Measurements from ENCODE around the gene ALPL.
A peak's percentile ranks its signal among the peaks of the same experiment; 100 is the strongest.

The ALPL gene

DNA sequence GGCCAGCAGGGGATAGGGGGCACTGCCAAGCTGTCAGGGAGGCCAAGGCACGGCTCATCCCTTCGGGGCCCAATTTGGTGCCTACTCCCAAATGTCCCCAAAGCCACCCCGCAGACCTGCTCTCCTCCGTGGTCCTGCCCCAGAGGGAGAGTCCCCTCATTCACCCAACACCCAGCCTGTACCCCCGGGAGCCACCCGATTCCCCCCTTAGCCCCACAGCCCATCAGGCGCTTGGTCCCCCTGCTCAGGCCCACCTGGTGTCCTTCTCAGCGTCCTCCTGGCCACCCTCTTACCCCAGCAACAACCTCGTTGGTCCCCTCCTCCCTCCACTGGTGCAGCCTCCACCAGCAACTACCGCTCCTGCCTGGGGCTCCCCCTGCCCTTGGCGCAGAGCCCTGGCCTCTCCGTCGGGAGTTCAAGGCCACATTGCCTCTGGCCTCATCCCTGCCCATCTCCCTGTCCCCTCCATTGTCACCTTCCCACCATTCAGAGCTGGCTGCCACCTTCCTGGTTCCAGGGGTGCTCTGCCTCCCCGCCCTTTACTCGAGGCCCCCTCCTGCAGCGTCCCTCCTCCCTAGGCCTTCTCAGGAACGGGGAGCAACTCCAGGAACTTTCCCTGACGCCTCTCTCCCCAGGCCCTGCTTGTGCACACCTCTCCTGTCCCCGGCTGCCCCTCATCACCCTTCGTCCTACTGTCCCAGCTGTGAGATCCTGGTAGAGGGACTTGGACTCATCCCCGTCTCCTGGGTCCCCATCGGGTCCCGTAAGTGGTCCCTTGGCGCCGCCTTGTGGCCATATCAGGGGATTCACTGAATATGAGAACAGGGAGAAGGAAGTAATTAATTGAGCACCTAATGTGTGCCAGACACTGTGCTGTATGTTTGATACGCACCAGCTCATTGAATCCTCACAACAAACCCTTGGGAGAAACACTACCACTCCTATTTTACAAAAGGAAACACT lies 86.0 kb downstream of the ALPL start (continued):
- TF ChIP-seq ZNF658 (tag by site-specific recombination; IDR thresholded peaks at IDR 0.05), result no peak
- peak; percentile 100 for TF ChIP-seq ZNF664 (tag by site-specific recombination; IDR thresholded peaks at IDR 0.05)
- TF ChIP-seq, protein P1, sequence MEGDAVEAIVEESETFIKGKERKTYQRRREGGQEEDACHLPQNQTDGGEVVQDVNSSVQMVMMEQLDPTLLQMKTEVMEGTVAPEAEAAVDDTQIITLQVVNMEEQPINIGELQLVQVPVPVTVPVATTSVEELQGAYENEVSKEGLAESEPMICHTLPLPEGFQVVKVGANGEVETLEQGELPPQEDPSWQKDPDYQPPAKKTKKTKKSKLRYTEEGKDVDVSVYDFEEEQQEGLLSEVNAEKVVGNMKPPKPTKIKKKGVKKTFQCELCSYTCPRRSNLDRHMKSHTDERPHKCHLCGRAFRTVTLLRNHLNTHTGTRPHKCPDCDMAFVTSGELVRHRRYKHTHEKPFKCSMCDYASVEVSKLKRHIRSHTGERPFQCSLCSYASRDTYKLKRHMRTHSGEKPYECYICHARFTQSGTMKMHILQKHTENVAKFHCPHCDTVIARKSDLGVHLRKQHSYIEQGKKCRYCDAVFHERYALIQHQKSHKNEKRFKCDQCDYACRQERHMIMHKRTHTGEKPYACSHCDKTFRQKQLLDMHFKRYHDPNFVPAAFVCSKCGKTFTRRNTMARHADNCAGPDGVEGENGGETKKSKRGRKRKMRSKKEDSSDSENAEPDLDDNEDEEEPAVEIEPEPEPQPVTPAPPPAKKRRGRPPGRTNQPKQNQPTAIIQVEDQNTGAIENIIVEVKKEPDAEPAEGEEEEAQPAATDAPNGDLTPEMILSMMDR (tag by site-specific recombination; IDR thresholded peaks at IDR 0.05), result peak; percentile 70
- no peak for TF ChIP-seq SCRT1 (tag by site-specific recombination; IDR thresholded peaks at IDR 0.05; ENCODE audit: borderline replicate concordance)

DNA sequence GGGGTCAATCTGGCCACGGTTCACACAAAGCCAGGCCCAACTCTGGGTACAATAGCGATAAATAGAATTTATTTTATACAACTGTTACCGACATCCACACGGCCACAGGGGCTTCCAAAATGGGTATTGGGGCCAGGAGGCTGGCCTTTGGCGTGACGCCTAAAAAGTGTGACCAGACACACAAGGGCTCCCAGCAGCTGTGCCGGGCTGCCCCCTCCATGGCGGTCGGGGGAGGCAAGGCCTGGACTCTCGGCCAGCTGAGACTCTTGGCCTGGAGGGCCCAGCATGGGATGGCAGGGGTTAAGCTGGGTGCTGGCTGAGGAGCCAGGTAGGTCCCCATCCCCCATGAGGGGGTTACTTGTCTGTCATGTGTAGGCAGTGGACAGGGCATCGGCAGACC lies 87.0 kb downstream of the ALPL start:
- CTCF ChIA-PET, result interaction anchor here (0.6 to 2.4 kb wide), 19 partner anchors 16 to 1192 kb away, joined by 3 to 10 read pairs (median 4); no protein-coding TSS in a partner anchor
- POLR2A ChIA-PET, result no interaction called here

More for the DNA sequence above, 87.0 kb downstream of the ALPL start:
- TF ChIP-seq ZNF184 (tag by site-specific recombination; IDR thresholded peaks at IDR 0.05) (no peak), ZNF214 (tag by site-specific recombination; IDR thresholded peaks at IDR 0.05; ENCODE audit: borderline replicate concordance) (no peak), ZNF114 (tag by site-specific recombination; IDR thresholded peaks at IDR 0.05) (no peak), ZNF645 (tag by site-specific recombination; IDR thresholded peaks at IDR 0.05) (no peak), KLF7 (tag by site-specific recombination; IDR thresholded peaks at IDR 0.05; ENCODE audit: borderline replicate concordance) (no peak), HOXD13 (CRISPR knock-in tag; IDR thresholded peaks at IDR 0.05; ENCODE audit: borderline replicate concordance) (no peak), ZSCAN23 (tag by site-specific recombination; IDR thresholded peaks at IDR 0.05) (no peak), ZNF670 (tag by site-specific recombination; IDR thresholded peaks at IDR 0.05; ENCODE audit: low read depth) (no peak), SP7 (tag by site-specific recombination; IDR thresholded peaks at IDR 0.05) (no peak), ZNF19 (tag by site-specific recombination; IDR thresholded peaks at IDR 0.05; ENCODE audit: low read depth) (no peak), YY1 (tag by site-specific recombination; IDR thresholded peaks at IDR 0.05) (no peak), ZNF501 (tag by site-specific recombination; IDR thresholded peaks at IDR 0.05) (no peak), REPIN1 (tag by site-specific recombination; IDR thresholded peaks at IDR 0.05; ENCODE audit: low read depth) (no peak), ZFP69B (tag by site-specific recombination; IDR thresholded peaks at IDR 0.05) (no peak), ZNF394 (tag by site-specific recombination; IDR thresholded peaks at IDR 0.05; ENCODE audit: borderline replicate concordance) (no peak)
- TF ChIP-seq, protein P2, sequence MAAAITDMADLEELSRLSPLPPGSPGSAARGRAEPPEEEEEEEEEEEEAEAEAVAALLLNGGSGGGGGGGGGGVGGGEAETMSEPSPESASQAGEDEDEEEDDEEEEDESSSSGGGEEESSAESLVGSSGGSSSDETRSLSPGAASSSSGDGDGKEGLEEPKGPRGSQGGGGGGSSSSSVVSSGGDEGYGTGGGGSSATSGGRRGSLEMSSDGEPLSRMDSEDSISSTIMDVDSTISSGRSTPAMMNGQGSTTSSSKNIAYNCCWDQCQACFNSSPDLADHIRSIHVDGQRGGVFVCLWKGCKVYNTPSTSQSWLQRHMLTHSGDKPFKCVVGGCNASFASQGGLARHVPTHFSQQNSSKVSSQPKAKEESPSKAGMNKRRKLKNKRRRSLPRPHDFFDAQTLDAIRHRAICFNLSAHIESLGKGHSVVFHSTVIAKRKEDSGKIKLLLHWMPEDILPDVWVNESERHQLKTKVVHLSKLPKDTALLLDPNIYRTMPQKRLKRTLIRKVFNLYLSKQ (tag by site-specific recombination; IDR thresholded peaks at IDR 0.05; ENCODE audit: borderline replicate concordance), result no peak
- TF ChIP-seq, protein P3, sequence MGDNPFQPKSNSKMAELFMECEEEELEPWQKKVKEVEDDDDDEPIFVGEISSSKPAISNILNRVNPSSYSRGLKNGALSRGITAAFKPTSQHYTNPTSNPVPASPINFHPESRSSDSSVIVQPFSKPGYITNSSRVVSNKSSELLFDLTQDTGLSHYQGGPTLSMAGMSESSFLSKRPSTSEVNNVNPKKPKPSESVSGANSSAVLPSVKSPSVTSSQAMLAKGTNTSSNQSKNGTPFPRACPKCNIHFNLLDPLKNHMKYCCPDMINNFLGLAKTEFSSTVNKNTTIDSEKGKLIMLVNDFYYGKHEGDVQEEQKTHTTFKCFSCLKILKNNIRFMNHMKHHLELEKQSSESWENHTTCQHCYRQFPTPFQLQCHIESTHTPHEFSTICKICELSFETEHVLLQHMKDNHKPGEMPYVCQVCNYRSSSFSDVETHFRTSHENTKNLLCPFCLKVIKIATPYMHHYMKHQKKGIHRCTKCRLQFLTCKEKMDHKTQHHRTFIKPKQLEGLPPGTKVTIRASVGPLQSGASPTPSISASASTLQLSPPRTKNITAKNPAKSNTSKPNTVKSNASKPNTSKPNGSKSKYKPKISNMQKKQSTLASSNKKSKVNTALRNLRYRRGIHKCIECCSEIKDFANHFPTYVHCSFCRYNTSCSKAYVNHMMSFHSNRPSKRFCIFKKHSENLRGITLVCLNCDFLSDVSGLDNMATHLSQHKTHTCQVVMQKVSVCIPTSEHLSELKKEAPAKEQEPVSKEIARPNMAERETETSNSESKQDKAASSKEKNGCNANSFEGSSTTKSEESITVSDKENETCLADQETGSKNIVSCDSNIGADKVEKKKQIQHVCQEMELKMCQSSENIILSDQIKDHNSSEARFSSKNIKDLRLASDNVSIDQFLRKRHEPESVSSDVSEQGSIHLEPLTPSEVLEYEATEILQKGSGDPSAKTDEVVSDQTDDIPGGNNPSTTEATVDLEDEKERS (tag by site-specific recombination; IDR thresholded peaks at IDR 0.05), result no peak
- no peaks in the 10 kb centered on the region for H3K9me3 ChIP-seq (ENCODE audit: control insufficient read depth, insufficient read depth, low read depth, low read length)
- H3K4me3 ChIP-seq (ENCODE audit: low read depth, low read length), result no peak overlapping the region
- no peak overlapping the region for H3K27ac ChIP-seq (ENCODE audit: extremely low read depth, low read depth, low read length)
- no peaks in the 10 kb centered on the region for H3K36me3 ChIP-seq (ENCODE audit: control insufficient read depth in 2 of 2, insufficient read depth in 1 of 2, low read length in 2 of 2)
- H3K4me1 ChIP-seq (ENCODE audit: control insufficient read depth, insufficient read depth, low read length), result no peaks in the 10 kb centered on the region
